NCI-H2107 treated with DMSO at 0.1 percent for 48 hours (cell line): ENCODE data around the gene AFG3L2.

Experiments used
- DNase-seq: peaks from one replicate; lab custom pipeline; 2025; ENCODE audit not compliant: unreplicated experiment; lab: John Stamatoyannopoulos, UW

Gene AFG3L2

GRCh38 chr18:12282442-12283039 is 94.5 kb downstream of the AFG3L2 start:
- DNase-seq = no peak

GRCh38 chr18:12281861-12282260 is 95.2 kb downstream of the AFG3L2 start:
- DNase-seq = no peak

- no peak for DNase-seq
Measured at GRCh38 chr18:12279781-12280531, 97.1 kb downstream of the AFG3L2 start.
